ENCODE data around the gene SLC22A2.

DNA sequence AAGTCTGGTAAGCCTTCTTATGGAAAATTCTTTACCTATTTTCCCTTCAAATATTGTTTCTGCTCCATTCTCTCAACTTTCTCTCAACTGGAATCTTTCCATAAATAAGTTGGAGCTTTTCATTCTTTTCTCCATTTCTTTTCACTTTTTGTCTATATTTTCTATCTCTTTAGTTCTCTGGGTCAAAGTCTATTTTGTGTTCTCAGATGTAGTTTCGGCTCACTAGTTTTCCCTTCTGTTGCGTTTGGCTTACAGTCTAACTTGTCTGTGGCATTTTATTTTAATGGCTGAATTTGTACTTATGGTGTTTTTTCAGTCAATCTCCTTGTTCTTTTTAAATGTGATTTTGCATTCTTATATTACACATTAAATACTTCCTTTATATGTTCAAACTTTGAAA is 14.1 kb upstream of the SLC22A2 start:
- TF ChIP-seq ZMAT3 (CRISPR knock-in tag; conservative IDR thresholded peaks at IDR 0.05) (no peak), KDM5A (IDR thresholded peaks at IDR 0.05; ENCODE audit: borderline replicate concordance, low read length) (no peak), FOXM1 (CRISPR knock-in tag; IDR thresholded peaks at IDR 0.05) (no peak), NFE2L2 (IDR thresholded peaks at IDR 0.05; ENCODE audit: low read length) (no peak), MAFK (conservative IDR thresholded peaks at IDR 0.05 in 1 of 2, IDR thresholded peaks at IDR 0.05 in 1 of 2; ENCODE audit: low read length in 2 of 2) (no peak), ZNF766 (CRISPR knock-in tag; IDR thresholded peaks at IDR 0.05; ENCODE audit: borderline replicate concordance) (no peak), POLR2AphosphoS5 (IDR thresholded peaks at IDR 0.05; ENCODE audit: low read depth, low read length) (no peak), ZNF12 (CRISPR knock-in tag; IDR thresholded peaks at IDR 0.05) (no peak), TCF7 (IDR thresholded peaks at IDR 0.05; ENCODE audit: low read depth) (no peak), NR2F2 (IDR thresholded peaks at IDR 0.05; ENCODE audit: borderline replicate concordance, low read depth) (no peak), REL (CRISPR knock-in tag; conservative IDR thresholded peaks at IDR 0.05) (no peak), DNMT3B (CRISPR knock-in tag; conservative IDR thresholded peaks at IDR 0.05) (no peak)
- TF ChIP-seq, protein P1, sequence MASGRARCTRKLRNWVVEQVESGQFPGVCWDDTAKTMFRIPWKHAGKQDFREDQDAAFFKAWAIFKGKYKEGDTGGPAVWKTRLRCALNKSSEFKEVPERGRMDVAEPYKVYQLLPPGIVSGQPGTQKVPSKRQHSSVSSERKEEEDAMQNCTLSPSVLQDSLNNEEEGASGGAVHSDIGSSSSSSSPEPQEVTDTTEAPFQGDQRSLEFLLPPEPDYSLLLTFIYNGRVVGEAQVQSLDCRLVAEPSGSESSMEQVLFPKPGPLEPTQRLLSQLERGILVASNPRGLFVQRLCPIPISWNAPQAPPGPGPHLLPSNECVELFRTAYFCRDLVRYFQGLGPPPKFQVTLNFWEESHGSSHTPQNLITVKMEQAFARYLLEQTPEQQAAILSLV (CRISPR knock-in tag; IDR thresholded peaks at IDR 0.05; ENCODE audit: borderline replicate concordance): no peak

All from HepG2 (cell line).